Measurements from ENCODE around the gene LRFN4.

- TF ChIP-seq, protein P1, sequence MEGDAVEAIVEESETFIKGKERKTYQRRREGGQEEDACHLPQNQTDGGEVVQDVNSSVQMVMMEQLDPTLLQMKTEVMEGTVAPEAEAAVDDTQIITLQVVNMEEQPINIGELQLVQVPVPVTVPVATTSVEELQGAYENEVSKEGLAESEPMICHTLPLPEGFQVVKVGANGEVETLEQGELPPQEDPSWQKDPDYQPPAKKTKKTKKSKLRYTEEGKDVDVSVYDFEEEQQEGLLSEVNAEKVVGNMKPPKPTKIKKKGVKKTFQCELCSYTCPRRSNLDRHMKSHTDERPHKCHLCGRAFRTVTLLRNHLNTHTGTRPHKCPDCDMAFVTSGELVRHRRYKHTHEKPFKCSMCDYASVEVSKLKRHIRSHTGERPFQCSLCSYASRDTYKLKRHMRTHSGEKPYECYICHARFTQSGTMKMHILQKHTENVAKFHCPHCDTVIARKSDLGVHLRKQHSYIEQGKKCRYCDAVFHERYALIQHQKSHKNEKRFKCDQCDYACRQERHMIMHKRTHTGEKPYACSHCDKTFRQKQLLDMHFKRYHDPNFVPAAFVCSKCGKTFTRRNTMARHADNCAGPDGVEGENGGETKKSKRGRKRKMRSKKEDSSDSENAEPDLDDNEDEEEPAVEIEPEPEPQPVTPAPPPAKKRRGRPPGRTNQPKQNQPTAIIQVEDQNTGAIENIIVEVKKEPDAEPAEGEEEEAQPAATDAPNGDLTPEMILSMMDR (IDR thresholded peaks at IDR 0.05) = no peak
- TF ChIP-seq POLR2AphosphoS5 (IDR thresholded peaks at IDR 0.05; ENCODE audit: low read depth, low read length) = peak; percentile 47; the same call in 1 of the 2 replicates
These were observed 35.2 kb downstream of the LRFN4 start for GRCh38 chr11:66891851-66892660.
